ENCODE data around the gene LPP.

- TF ChIP-seq, protein P1, sequence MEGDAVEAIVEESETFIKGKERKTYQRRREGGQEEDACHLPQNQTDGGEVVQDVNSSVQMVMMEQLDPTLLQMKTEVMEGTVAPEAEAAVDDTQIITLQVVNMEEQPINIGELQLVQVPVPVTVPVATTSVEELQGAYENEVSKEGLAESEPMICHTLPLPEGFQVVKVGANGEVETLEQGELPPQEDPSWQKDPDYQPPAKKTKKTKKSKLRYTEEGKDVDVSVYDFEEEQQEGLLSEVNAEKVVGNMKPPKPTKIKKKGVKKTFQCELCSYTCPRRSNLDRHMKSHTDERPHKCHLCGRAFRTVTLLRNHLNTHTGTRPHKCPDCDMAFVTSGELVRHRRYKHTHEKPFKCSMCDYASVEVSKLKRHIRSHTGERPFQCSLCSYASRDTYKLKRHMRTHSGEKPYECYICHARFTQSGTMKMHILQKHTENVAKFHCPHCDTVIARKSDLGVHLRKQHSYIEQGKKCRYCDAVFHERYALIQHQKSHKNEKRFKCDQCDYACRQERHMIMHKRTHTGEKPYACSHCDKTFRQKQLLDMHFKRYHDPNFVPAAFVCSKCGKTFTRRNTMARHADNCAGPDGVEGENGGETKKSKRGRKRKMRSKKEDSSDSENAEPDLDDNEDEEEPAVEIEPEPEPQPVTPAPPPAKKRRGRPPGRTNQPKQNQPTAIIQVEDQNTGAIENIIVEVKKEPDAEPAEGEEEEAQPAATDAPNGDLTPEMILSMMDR (IDR thresholded peaks at IDR 0.05): no peak
- TF ChIP-seq POLR2AphosphoS5 (IDR thresholded peaks at IDR 0.05): no peak
Measured at GRCh38 chr3:188304501-188304900, 150.5 kb downstream of the LPP start.

Measured in stomach (tissue), 4 donors.